K562 (cell line): ENCODE results near the gene OR52B6. TPM values are rescaled to one million over a fixed set of nuclear protein-coding genes. Genes with fewer than 3 reads are reported as not detected.

Experiments used
- ARNT ChIP-seq, 2 experiments: fragments of 450-650 bp; IDR thresholded peaks; 2 replicates each; pipeline ENCODE4 v1.6.1; 2016; ENCODE audit warnings: mild to moderate bottlenecking in 1 of 2
- CC2D1A ChIP-seq: fragments of 450-650 bp; IDR thresholded peaks from 2 replicates; pipeline ENCODE4 v1.6.1; 2017; ENCODE audit warnings: mild to moderate bottlenecking
- CCNT2 ChIP-seq: IDR thresholded peaks from 2 replicates; pipeline ENCODE4 v1.6.1; 2011; ENCODE audit warnings: borderline replicate concordance, low read depth, mild to moderate bottlenecking, moderate library complexity, mixed read lengths, low read length; ENCODE audit not compliant: insufficient read length; ENCODE audit errors: extremely low read depth
- KDM1A ChIP-seq, 2 experiments: fragments of 450-650 bp; IDR thresholded peaks; 2 replicates each; pipeline ENCODE4 v1.6.1; 2016; ENCODE audit warnings: mild to moderate bottlenecking in 2 of 2
- MYNN ChIP-seq, 2 experiments: sonication (generic); formaldehyde crosslinking in 1 of 2; IDR thresholded peaks; 2 replicates each; pipeline versions ENCODE4 v1.5.0 to v1.6.1; 2016 to 2020; ENCODE audit warnings: antibody characterized with exemption in 1 of 2, missing genetic modification reagents in 1 of 2
- PML ChIP-seq: IDR thresholded peaks from 2 replicates; pipeline ENCODE4 v1.6.1; 2012; ENCODE audit warnings: low read length, inconsistent platforms
- RBM22 ChIP-seq: fragments of 200-400 bp; formaldehyde crosslinking; IDR thresholded peaks from 2 replicates; pipeline ENCODE4 v1.6.1; 2018; ENCODE audit warnings: low read length, low read depth; ENCODE audit not compliant: poor library complexity, severe bottlenecking
- RUNX1 ChIP-seq: sonication (generic); IDR thresholded peaks from 2 replicates; pipeline ENCODE4 v1.6.1; 2016; ENCODE audit warnings: antibody characterized with exemption, low read depth
- SRSF1 ChIP-seq: fragments of 200-400 bp; formaldehyde crosslinking; IDR thresholded peaks from 2 replicates; pipeline ENCODE4 v1.6.1; 2017; ENCODE audit warnings: mild to moderate bottlenecking, low read depth, low read length, moderate library complexity
- ZBTB7A ChIP-seq: IDR thresholded peaks from 2 replicates; pipeline ENCODE4 v1.6.1; 2011; ENCODE audit warnings: low read depth, mild to moderate bottlenecking, low read length, moderate library complexity, borderline replicate concordance; ENCODE audit not compliant: control insufficient read depth
- ZNF143 ChIP-seq: sonication (generic); formaldehyde crosslinking; IDR thresholded peaks from 2 replicates; pipeline ENCODE4 v1.9.0; 2022; ENCODE audit warnings: mild to moderate bottlenecking, missing genetic modification reagents
- polyA plus RNA-seq, 8 experiments: library from polyadenylated mRNA; depleted of rRNA in 4 of 8; stranded (reverse) in 5 of 8; unstranded in 3 of 8; fragments of >200 nt; fragmentation: Nextera tagmentation in 2 of 8; fragmentation: Illumina TruSeq in 1 of 8; extraction: Ambion mirVana in 2 of 8; extraction: Trizol in 1 of 8; gene quantifications; 2 replicates each; pipeline versions ENCODE4 v1.2.1 to v1.2.3, GENCODE V29; 2011 to 2014; ENCODE audit warnings: inconsistent platforms in 1 of 8, missing spikeins in 1 of 8
- total RNA-seq, 7 experiments: library from RNA; depleted of rRNA in 6 of 7; stranded (reverse); fragments of >200 nt in 6 of 7; fragmentation: Illumina TruSeq in 2 of 7; extraction: Trizol in 2 of 7; gene quantifications; 2 replicates each; pipeline versions ENCODE4 v1.2.1 to v1.2.3, GENCODE V29; 2011 to 2021; ENCODE audit warnings: low replicate concordance in 1 of 7
- TF ChIP-seq, protein P1 (sequence below), 2 experiments: fragments of 450-650 bp; formaldehyde crosslinking in 1 of 2; IDR thresholded peaks; 2 replicates each; pipeline versions ENCODE4 v1.4.0 to v1.6.1; 2014 to 2020; ENCODE audit warnings: mild to moderate bottlenecking in 2 of 2, borderline replicate concordance in 1 of 2, low read depth in 1 of 2
- TF ChIP-seq, protein P2 (sequence below): sonication (generic); formaldehyde crosslinking; IDR thresholded peaks from 2 replicates; pipeline ENCODE4 v1.8.0; 2022; ENCODE audit warnings: missing genetic modification reagents, mild to moderate bottlenecking, moderate library complexity, borderline replicate concordance
- TF ChIP-seq, protein P3 (sequence below), 2 experiments: fragments of 450-650 bp; IDR thresholded peaks; 2 replicates each; pipeline ENCODE4 v1.6.1; 2016

The OR52B6 gene
- total and polyA plus RNA-seq, 9 of the 15 experiments (the other 6 are each of a cell fraction or from before 2014, with no cell fraction given): not detected

DNA sequence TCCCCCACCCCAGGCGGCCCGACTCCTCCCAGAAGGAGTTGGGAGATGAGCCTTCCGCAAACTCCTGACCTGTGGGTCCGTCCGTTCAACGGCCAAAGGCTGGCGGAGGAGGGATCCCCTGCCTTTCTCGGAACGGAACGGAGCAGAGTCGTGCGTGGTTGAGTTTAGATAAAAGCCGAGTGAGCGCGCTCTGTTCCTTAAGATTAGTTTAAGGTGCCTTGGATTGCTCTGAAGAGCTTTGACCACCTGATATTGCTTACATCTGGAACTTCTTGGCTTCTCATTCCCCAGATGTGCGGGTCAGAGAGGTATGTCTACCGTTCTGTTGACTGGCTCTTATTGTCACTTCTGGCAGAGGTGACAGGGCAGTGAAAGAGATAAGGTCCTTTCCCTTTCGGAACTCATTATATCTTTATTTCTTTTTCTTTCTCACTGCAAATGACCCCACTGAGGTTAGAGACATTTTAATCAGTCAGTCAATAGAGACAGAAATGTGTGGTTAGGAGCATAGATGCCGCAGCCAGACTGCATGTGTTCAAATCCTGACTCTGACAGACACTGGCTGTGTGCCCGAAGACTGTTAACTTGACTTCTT is 16.0 kb downstream of the OR52B6 start, which contains the start of gene TRIM6 (continued):
- peak; percentile 59 for TF ChIP-seq ZBTB7A
- TF ChIP-seq, protein P1, sequence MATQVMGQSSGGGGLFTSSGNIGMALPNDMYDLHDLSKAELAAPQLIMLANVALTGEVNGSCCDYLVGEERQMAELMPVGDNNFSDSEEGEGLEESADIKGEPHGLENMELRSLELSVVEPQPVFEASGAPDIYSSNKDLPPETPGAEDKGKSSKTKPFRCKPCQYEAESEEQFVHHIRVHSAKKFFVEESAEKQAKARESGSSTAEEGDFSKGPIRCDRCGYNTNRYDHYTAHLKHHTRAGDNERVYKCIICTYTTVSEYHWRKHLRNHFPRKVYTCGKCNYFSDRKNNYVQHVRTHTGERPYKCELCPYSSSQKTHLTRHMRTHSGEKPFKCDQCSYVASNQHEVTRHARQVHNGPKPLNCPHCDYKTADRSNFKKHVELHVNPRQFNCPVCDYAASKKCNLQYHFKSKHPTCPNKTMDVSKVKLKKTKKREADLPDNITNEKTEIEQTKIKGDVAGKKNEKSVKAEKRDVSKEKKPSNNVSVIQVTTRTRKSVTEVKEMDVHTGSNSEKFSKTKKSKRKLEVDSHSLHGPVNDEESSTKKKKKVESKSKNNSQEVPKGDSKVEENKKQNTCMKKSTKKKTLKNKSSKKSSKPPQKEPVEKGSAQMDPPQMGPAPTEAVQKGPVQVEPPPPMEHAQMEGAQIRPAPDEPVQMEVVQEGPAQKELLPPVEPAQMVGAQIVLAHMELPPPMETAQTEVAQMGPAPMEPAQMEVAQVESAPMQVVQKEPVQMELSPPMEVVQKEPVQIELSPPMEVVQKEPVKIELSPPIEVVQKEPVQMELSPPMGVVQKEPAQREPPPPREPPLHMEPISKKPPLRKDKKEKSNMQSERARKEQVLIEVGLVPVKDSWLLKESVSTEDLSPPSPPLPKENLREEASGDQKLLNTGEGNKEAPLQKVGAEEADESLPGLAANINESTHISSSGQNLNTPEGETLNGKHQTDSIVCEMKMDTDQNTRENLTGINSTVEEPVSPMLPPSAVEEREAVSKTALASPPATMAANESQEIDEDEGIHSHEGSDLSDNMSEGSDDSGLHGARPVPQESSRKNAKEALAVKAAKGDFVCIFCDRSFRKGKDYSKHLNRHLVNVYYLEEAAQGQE (IDR thresholded peaks at IDR 0.05; ENCODE audit: borderline replicate concordance): peak; percentile 10; the same call in 1 of the 2 replicates
- TF ChIP-seq, protein P1 (CRISPR knock-in tag; IDR thresholded peaks at IDR 0.05; ENCODE audit: low read depth): no peak
- TF ChIP-seq MYNN (IDR thresholded peaks at IDR 0.05): 0 out of 2 replicates have a peak, but pooled peaks have one; percentile 58
- TF ChIP-seq MYNN (CRISPR knock-in tag; IDR thresholded peaks at IDR 0.05): no peak
- TF ChIP-seq CCNT2: peak; percentile 35
- no peak for TF ChIP-seq RBM22
- TF ChIP-seq PML: peak; percentile 93
- TF ChIP-seq, protein P2, sequence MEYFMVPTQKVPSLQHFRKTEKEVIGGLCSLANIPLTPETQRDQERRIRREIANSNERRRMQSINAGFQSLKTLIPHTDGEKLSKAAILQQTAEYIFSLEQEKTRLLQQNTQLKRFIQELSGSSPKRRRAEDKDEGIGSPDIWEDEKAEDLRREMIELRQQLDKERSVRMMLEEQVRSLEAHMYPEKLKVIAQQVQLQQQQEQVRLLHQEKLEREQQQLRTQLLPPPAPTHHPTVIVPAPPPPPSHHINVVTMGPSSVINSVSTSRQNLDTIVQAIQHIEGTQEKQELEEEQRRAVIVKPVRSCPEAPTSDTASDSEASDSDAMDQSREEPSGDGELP (CRISPR knock-in tag): peak; percentile 65
- peak; percentile 94 to 96; a peak in 3 of 4 replicates for TF ChIP-seq KDM1A (IDR thresholded peaks at IDR 0.05)
- no peak for TF ChIP-seq ZNF143
- no peak for TF ChIP-seq SRSF1
- 0 out of 2 replicates have a peak, but pooled peaks have one; percentile 72 for TF ChIP-seq RUNX1
- TF ChIP-seq ARNT (IDR thresholded peaks at IDR 0.05): peak; percentile 66 to 80; a peak in 2 of 4 replicates
- TF ChIP-seq, protein P3, sequence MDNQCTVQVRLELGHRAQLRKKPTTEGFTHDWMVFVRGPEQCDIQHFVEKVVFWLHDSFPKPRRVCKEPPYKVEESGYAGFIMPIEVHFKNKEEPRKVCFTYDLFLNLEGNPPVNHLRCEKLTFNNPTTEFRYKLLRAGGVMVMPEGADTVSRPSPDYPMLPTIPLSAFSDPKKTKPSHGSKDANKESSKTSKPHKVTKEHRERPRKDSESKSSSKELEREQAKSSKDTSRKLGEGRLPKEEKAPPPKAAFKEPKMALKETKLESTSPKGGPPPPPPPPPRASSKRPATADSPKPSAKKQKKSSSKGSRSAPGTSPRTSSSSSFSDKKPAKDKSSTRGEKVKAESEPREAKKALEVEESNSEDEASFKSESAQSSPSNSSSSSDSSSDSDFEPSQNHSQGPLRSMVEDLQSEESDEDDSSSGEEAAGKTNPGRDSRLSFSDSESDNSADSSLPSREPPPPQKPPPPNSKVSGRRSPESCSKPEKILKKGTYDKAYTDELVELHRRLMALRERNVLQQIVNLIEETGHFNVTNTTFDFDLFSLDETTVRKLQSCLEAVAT (IDR thresholded peaks at IDR 0.05): peak in 1 of 2 experiments; percentile 39; a peak in 1 of 4 replicates
- peak; percentile 97 for TF ChIP-seq CC2D1A
